Measurements from ENCODE around the gene NTHL1. TPM values are rescaled to one million over a fixed set of nuclear protein-coding genes. Genes with fewer than 3 reads are reported as not detected.

Gene NTHL1
- total and polyA plus RNA-seq, 2 of the 13 experiments (the other 11 are each of a cell fraction or from before 2014, with no cell fraction given), result 47.5 to 64.9 TPM

- no peak for TF ChIP-seq ZBTB40 (IDR thresholded peaks at IDR 0.05)
- TF ChIP-seq ZBTB40 (CRISPR knock-in tag; IDR thresholded peaks at IDR 0.05), result no peak
- TF ChIP-seq XRCC5 (optimal IDR thresholded peaks at IDR 0.05; ENCODE audit: low read length), result peak; percentile 27
- TF ChIP-seq SP5 (CRISPR knock-in tag; IDR thresholded peaks at IDR 0.05; ENCODE audit: borderline replicate concordance, low read depth), result 0 out of 2 replicates have a peak, but pooled peaks have one; percentile 20
- TF ChIP-seq FOXJ3 (CRISPR knock-in tag; IDR thresholded peaks at IDR 0.05; ENCODE audit: borderline replicate concordance), result no peak
- 0 out of 2 replicates have a peak, but pooled peaks have one; percentile 35 for TF ChIP-seq PCBP1 (IDR thresholded peaks at IDR 0.05; ENCODE audit: borderline replicate concordance, low read depth, low read length)
- TF ChIP-seq IRF9 (CRISPR knock-in tag; IDR thresholded peaks at IDR 0.05; ENCODE audit: borderline replicate concordance), result 0 out of 2 replicates have a peak, but pooled peaks have one; percentile 20
- TF ChIP-seq ZNF883 (CRISPR knock-in tag; IDR thresholded peaks at IDR 0.05; ENCODE audit: not compliant biosample characterization), result peak; percentile 17
- TF ChIP-seq ZNF430 (CRISPR knock-in tag; IDR thresholded peaks at IDR 0.05), result 0 out of 2 replicates have a peak, but pooled peaks have one; percentile 2
- TF ChIP-seq BRD4 (CRISPR knock-in tag; IDR thresholded peaks at IDR 0.05), result peak; percentile 68; the same call in 1 of the 2 replicates
- TF ChIP-seq ZNF232 (CRISPR knock-in tag; IDR thresholded peaks at IDR 0.05; ENCODE audit: borderline replicate concordance), result no peak
- TF ChIP-seq SALL1 (CRISPR knock-in tag; IDR thresholded peaks at IDR 0.05), result peak; percentile 8
- TF ChIP-seq ZBTB39 (CRISPR knock-in tag; IDR thresholded peaks at IDR 0.05), result peak; percentile 56; the same call in 1 of the 2 replicates
- 0 out of 2 replicates have a peak, but pooled peaks have one; percentile 32 for TF ChIP-seq ZNF766 (CRISPR knock-in tag; IDR thresholded peaks at IDR 0.05; ENCODE audit: borderline replicate concordance)
Observed at GRCh38 chr16:2034696-2035430, 12.8 kb downstream of the NTHL1 start (continued).
